GM18505 (cell line): ENCODE data around the gene EPB41L2.

Source experiments
- ATAC-seq: cut with Tn5 transposase; IDR thresholded peaks from one replicate; pipeline ENCODE4 v1.9.1; 2021; ENCODE audit not compliant: unreplicated experiment
- POLR2A ChIP-seq: IDR thresholded peaks from 4 replicates; pipeline ENCODE4 v1.6.1; 2011; ENCODE audit warnings: borderline replicate concordance; ENCODE audit not compliant: insufficient read depth, insufficient read length; ENCODE audit errors: extremely low read depth

Gene EPB41L2

DNA sequence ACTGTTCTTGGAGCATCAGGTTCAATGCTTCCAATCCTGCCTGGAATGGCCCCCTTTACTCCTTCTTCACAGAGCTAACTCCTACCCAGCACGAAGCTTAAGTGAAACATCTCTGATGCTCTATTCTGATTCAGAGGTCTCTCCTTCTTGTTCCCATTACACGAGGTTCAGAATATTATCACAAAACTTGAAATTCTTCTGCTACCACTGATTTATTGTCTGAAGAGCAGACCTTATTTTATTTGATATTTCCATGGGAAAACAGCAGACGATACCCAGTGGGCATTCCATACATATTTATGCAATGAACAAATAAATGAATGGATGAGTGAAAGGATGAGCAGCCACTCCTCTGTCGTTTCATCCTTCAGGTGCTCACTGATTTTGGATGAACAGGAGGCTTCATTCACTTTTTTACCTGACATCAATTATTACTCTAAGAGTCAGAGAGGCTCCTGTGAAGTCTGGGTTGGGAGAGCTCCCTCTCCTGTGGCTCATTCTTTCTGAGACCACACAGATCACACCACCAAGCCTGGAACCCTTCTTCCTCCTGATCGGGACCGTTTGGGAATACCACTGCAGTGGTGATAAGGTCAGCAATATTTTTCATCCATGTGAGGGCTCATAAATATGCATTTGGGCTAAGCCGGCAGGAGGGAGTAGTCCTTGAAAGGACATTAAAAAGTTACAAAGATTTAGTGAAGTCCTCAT lies 210.0 kb downstream of the EPB41L2 start:
- no peak for TF ChIP-seq POLR2A
- no peak for ATAC-seq

GRCh38 chr6:130851026-130851425 lies 212.0 kb downstream of the EPB41L2 start:
- TF ChIP-seq POLR2A, result no peak
- ATAC-seq, result no peak

DNA sequence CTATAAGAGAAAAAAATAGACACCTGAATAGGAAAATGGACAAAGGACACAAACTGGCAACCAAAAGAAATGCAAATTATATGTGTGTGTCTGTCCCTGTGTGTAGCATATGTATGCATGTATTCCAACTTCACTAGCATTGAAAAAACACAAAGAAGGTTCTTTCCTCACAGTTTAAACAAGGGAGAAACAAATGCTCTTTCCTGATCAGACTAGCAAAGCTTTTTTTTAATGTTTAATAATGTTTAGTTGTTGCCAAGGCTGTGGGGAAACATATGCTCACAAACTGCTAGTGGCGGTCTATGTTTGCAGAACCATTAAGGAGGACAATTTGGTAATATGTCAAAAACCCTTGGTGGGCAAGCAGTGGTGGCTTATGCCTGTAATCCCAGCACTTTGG lies 213.5 kb downstream of the EPB41L2 start:
- no peak for TF ChIP-seq POLR2A
- ATAC-seq, result no peak

DNA sequence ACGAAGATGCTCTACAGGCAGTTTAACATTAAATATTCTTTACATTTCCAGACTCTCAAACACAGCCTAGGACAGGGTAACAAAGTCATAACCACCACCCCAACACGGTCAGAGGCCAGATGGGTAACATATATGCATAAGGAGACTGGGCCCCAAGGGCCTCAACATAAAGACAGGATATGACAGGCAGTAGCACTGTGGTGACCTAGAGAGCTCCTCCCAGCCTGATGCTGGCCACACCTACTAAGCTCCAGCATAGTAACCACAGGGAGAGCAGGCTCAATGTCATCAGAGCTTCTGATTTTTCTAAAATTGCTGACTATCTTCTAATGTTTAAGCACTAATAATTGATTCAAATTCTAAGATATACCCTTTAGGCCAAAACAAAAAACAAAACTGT lies 214.1 kb downstream of the EPB41L2 start:
- no peak for TF ChIP-seq POLR2A
- peak; percentile 73 for ATAC-seq

DNA sequence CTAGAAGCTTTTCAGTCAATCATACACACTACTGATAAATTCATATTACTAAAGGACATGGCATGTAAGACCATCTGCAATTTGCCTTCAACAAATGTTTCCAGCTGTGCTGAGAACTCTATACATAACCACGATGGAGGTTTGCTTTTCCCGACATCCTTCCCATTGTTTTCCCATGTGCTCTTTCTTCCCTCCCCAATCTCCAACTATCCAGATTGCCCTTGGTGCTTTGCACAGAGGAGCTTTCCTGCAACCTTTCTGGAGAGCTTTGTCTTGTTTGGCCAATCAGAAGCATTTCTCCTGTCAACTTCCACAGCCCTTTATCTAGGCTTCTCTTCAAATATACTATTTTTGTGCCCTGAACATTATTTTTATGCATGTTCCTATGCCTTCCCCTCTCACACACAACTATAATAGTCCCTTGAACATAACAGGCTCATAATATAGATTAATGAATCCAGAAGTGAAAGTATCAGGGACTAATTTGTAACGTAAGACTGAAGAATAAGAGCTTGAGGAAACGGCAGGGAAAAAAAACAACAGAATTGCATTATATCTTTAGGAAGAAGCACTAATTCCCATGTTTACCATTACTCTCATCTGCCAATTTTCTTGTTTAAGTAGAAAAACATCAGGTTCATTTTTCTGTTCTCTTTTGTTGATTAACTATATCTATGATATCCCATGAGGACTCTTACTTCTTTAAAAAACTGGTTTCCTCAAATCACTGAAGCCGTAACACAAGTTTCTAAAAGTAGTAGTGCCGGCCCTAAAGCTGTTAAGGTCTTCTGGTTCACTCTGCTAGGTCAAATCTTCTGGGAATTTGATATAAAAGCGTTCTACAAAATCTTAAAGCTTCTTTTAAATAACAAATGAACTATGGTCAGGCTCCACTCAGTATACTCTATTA lies 215.8 kb downstream of the EPB41L2 start:
- no peak for TF ChIP-seq POLR2A
- ATAC-seq, result no peak

DNA sequence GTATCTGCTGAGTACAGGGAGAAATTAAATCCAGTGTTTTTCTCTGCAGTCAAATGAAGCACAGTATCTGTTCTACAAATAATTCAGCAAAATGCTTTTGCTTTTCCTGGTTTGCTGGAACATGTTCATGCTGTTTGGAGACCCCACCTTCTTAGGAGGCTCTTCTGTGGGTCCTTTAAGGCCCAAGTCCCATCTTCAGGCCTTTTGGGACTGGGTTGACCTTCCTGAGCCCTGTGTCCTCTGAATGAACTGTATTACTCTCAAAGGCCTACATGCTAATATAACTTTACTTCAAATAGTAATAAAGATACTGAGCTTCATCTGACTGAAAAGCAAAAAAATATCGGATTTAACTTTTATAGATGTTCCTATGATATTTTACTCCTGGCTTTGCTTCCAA lies 216.5 kb downstream of the EPB41L2 start:
- ATAC-seq, result no peak
- no peak for TF ChIP-seq POLR2A

GRCh38 chr6:130843575-130844320 lies 219.3 kb downstream of the EPB41L2 start:
- ATAC-seq, result no peak
- TF ChIP-seq POLR2A, result no peak

DNA sequence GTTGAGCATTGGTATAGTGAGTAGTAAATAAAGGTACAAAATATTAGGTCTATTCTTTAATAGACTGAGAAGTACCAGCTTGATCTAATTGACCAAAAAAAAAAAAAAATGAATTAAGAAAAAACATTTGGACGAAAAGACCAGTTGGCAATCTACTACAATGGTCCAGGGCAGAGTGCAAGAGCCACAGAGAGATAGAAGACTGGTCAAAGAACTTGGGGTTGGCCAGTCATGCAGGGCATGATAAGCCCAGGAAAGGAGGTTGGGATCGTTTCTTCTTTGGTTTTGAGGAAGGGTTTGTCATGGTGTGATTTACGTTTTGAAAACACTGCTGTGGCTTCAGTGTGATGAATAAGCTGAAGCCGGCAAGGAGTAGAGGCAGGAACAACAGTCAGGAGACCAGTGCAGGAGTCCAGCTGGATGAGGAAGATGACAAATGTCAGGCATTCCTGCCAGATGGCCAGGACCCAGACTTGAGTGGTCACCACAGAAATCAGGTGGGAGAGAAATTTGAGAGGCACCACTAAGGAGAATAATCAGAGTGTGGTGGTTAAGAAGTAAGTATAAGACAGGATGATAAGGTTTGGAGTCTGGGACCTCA lies 221.8 kb downstream of the EPB41L2 start:
- no peak for TF ChIP-seq POLR2A
- no peak for ATAC-seq

- TF ChIP-seq POLR2A, result no peak
- no peak for ATAC-seq
Observed at GRCh38 chr6:130840050-130840449, 223.0 kb downstream of the EPB41L2 start.

DNA sequence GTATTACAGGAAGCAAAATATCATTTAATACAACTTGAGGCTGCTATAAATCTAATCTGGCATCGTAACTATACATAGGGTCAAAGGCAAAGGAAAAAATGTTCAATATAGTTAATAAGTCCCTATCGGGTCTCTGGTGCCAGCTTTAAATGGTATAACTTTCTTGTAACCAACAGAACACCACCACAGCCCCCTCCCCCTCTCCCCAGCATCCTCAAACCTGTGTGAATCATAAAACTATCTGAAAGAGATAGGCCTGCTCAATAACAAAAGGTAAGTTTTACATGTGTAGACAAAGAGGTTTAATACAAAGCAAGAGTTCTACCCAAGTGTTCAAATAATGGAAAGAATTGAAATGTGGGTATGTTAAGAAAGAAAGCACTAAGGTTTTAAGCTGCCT lies 223.7 kb downstream of the EPB41L2 start:
- no peak for ATAC-seq
- no peak for TF ChIP-seq POLR2A

- no peak for TF ChIP-seq POLR2A
- ATAC-seq, result no peak
Observed at GRCh38 chr6:130838951-130839350, 224.1 kb downstream of the EPB41L2 start.

DNA sequence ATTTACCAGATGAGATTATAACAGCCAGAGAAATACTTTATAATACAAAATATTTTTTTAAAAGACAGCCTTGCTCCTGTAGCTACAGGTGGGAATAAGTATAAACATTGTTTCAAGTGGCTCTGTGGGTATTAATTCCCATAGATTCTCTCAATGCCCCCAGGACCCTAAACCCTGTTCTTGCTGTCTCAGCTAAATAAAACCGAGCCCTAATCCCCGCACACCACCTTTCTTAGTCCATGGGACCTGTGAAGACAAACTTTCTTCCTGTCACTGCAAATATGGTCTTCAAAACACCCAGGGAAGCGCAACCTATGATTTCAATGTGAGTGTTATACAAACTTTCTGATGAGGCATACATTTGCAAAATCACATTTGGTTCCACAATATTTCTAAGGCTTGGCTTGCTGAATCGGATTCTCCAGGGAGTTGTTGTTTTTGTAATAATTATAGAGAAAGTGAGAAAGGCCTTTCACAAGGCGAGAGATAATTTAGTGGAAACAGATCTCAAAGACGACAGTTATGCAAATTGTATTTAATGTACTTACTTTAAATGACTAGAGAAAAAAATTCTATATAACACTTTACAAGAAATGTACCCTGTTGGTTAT lies 224.7 kb downstream of the EPB41L2 start:
- TF ChIP-seq POLR2A, result no peak
- no peak for ATAC-seq

DNA sequence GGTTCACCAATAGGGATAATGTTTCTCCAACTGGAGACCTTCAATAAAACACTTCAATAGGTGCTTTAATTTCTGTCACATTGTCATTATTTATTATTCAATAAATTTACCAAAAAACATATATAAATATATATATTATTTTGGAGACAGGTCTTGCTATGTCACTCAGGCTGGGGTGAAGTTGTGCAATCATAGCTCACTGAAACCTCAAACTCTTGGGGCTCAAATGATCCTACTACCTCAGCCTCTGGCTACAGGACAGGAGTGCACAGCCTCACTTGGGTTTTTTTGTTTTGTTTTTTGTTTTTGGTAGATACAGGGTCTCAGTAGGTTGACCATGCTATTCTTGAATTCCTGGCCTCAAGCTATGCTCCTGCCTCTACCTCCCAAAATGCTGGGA lies 226.0 kb downstream of the EPB41L2 start:
- no peak for ATAC-seq
- TF ChIP-seq POLR2A, result no peak
